Left lobe of liver (tissue), 2 donors: ENCODE data around the gene TMEM259. TPM values are rescaled to one million over a fixed set of nuclear protein-coding genes. Genes with fewer than 3 reads are reported as not detected.

Experiments
- ATAC-seq: fragments of 200-7000 bp; cut with Tn5 transposase; one replicate; pipeline ENCODE4 v1.9.1; 2020; ENCODE audit warnings: mild to moderate bottlenecking, moderate library complexity
- DNase-seq: peaks from one replicate; pipeline ENCODE4 v3.0.0-alpha.2; 2020; ENCODE audit warnings: low spot score
- total RNA-seq: library from RNA; stranded (reverse); gene quantifications from one replicate; pipeline ENCODE4 v1.2.1, GENCODE V29; 2021
- donor health status: DM: no; HTN: no; CAD: no; lungs with moderate emphysema.
- donor health status: DM: no; HTN: yes; CAD: no.

TMEM259 gene
- total RNA-seq, 1 donor from 2014 or later, result 117 TPM

- ATAC-seq, result no peak
- no peak for DNase-seq
Observed at GRCh38 chr19:1055886-1056620, 35.1 kb upstream of the TMEM259 start.

- ATAC-seq (no peak), DNase-seq (no peak)
Observed at GRCh38 chr19:1055028-1055425, 34.1 kb upstream of the TMEM259 start.

GRCh38 chr19:1054102-1055027, 33.4 kb upstream of the TMEM259 start:
- ATAC-seq (no peak), DNase-seq (no peak)

- no peak for DNase-seq
- no peak for ATAC-seq
Observed at GRCh38 chr19:1053176-1054101, 32.5 kb upstream of the TMEM259 start.

GRCh38 chr19:1052349-1052975, 31.5 kb upstream of the TMEM259 start:
- DNase-seq, result no peak
- ATAC-seq, result no peak

- ATAC-seq (no peak), DNase-seq (no peak)
Observed at GRCh38 chr19:1051791-1052190, 30.9 kb upstream of the TMEM259 start.

- no peak for ATAC-seq
- DNase-seq, result no peak
Observed at GRCh38 chr19:1050989-1051788, 30.3 kb upstream of the TMEM259 start.

- DNase-seq, result no peak
- ATAC-seq, result no peak
Observed at GRCh38 chr19:1049800-1050199, 28.9 kb upstream of the TMEM259 start.

GRCh38 chr19:1049106-1049505, 28.2 kb upstream of the TMEM259 start:
- DNase-seq (no peak), ATAC-seq (no peak)

- DNase-seq (no peak), ATAC-seq (no peak)
Observed at GRCh38 chr19:1047696-1048147, 26.8 kb upstream of the TMEM259 start.

GRCh38 chr19:1046836-1047695, 26.1 kb upstream of the TMEM259 start:
- DNase-seq, result peak; percentile 48

GRCh38 chr19:1046117-1046626, 25.2 kb upstream of the TMEM259 start:
- DNase-seq, result peak; percentile 46
- ATAC-seq, result no peak

More at GRCh38 chr19:1046836-1047695, 26.1 kb upstream of the TMEM259 start:
- no peak for ATAC-seq

- DNase-seq, result no peak
- ATAC-seq, result no peak
Observed at GRCh38 chr19:1045247-1045603, 24.3 kb upstream of the TMEM259 start.

GRCh38 chr19:1042689-1043511, 22.0 kb upstream of the TMEM259 start:
- no peak for DNase-seq

GRCh38 chr19:1041835-1042685, 21.1 kb upstream of the TMEM259 start:
- DNase-seq (no peak), ATAC-seq (no peak)

More at GRCh38 chr19:1042689-1043511, 22.0 kb upstream of the TMEM259 start:
- ATAC-seq, result no peak

- no peak for DNase-seq
- no peak for ATAC-seq
Observed at GRCh38 chr19:1041272-1041834, 20.4 kb upstream of the TMEM259 start.
